NCI-H1694 treated with DMSO at 0.1 percent for 48 hours (cell line): ENCODE data around the gene PRKG2.
A peak's percentile ranks its signal among the peaks of the same experiment; 100 is the strongest.
"Not testable (repeated sequence)": the region's sequence is repeated elsewhere in the genome, so short reads cannot be mapped to it uniquely, and the experiment has no call there.

Experiments used
- DNase-seq: peaks from one replicate; lab custom pipeline; 2025; lab: John Stamatoyannopoulos, UW

PRKG2 gene, protein sequence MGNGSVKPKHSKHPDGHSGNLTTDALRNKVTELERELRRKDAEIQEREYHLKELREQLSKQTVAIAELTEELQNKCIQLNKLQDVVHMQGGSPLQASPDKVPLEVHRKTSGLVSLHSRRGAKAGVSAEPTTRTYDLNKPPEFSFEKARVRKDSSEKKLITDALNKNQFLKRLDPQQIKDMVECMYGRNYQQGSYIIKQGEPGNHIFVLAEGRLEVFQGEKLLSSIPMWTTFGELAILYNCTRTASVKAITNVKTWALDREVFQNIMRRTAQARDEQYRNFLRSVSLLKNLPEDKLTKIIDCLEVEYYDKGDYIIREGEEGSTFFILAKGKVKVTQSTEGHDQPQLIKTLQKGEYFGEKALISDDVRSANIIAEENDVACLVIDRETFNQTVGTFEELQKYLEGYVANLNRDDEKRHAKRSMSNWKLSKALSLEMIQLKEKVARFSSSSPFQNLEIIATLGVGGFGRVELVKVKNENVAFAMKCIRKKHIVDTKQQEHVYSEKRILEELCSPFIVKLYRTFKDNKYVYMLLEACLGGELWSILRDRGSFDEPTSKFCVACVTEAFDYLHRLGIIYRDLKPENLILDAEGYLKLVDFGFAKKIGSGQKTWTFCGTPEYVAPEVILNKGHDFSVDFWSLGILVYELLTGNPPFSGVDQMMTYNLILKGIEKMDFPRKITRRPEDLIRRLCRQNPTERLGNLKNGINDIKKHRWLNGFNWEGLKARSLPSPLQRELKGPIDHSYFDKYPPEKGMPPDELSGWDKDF

DNA sequence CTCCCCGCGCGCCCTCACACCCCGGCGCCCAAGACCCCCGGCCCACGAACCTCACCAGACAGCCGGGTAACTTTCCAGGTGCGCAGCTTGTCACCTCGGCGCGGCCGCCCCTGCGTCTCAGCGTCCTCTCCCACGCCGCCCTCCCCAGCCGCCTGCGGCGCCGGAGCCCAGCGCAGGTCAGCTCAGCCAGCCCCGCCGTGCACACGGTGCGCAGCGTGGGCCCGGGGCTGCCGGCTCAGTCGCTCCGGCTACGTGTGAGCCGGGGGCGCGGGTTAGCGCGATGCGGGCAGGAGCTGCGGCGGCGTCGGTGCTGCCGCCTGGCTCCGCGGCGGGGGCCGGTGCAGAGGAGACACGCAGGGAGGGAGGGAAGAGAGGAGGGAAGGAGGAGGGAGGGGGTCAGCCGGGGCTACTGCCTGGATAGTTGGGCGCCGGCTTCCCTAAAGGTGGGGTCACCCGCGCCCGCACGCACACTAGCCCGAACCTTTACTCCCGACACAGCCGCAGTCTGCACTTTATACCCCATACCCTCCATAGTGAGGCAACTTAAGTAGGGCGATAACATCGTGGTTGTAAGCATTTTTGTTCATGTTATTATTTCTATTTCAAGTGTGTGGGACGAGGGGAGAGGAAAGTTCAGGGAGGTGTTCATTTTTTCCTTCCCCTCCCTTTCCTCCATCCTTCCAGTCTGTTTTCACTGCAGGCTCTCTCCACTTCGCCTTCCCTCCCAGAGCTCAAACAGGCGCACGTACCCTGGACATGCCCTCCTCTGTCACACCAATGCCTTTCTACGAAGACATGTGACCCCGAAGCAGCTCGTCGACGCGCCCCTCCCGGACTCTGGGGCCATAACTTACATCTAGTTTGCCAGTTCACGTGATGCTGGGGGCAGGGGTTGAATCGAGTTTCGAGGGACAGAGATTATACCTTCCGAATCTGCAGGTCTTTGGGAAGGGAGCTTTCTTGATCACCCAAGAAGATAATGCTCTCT, at the start of gene PRKG2:
PRKG2 (minus strand) TSS at position 342 of the 988 bp plus-strand sequence. CDS start 10,175 bp downstream, outside the sequence.
- DNase-seq: peak; percentile 42

DNA sequence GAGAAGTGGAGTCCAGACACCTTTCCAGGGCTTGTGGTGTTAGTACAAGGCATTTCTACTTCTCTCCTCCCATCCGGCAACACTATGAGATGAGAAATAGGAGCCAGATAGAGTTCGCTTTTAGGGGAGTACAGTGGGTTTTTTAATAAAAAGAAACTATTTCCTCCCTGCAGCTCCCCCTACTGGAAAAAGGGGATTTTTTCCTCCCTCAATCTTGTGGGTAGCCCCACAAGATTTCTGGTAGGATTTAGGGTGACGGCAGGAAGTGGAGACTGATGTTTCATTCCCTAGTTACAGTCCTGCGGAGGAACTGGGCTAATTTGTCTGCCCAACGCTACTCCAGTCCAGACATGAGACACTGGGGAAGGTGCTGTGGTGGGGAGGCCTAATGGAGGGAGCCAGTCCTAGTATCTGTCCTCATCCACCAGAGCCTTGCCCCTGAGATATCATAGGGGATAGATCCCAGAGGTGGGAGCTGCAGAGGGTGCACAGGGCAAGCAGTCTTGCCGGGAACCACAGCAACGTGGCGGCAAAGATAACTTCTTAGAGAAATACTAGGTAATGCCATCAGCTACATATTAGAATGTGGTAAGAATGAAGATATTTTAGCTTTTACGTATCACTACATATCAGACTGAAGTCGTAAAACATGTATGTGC, 45.5 kb upstream of the PRKG2 start:
- DNase-seq: no peak

DNA sequence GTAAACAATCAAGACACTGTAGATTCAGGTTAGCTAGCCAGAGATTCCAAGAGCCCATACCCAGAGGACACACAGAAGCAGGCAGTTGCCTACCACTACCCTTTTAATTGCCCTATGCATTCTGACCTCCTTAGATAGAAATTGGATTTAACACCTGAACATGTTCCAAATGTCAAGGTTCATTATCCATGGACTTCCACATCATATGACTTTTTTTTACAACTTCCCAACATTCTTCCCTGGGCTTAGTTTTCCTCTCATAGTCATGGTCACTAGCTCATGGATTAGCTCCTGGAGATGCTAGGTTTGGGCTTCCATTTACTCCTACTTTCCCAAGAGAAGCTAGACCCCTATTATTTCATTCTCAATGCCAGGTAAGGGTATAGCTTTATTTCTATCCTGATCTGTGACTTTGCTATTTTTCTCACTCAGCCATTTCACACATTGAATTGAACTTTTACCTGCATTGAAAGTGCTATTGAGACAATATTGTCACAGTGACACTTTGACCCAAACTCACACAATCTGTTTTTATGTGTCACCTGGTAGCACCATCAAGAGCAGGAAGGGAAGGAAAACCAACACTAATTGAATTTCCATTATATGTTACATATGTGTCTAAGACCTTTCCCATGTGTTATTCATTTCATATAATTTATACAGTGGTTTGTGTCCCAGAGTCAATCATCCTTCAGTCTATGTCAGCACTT, 44.0 kb upstream of the PRKG2 start:
- DNase-seq: no peak

DNA sequence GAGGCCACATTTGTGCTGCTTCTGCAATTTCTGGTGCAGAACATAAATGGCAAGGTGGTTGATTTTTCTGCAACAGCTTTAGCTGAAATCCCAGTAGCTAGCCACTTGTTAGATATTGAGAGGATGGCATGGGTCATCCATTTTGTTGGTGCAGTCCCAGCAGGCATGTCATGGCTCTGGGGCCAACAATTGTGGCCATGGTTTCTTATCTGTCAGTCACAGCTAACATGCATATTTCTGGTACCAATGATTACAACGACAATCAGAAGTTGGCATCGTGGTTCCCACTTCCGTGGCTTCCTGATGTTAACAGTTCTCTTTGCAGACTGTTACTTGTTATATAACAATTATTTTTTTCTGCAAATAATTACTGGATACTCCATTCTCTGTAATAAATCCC, 42.8 kb upstream of the PRKG2 start:
- DNase-seq: no peak

DNA sequence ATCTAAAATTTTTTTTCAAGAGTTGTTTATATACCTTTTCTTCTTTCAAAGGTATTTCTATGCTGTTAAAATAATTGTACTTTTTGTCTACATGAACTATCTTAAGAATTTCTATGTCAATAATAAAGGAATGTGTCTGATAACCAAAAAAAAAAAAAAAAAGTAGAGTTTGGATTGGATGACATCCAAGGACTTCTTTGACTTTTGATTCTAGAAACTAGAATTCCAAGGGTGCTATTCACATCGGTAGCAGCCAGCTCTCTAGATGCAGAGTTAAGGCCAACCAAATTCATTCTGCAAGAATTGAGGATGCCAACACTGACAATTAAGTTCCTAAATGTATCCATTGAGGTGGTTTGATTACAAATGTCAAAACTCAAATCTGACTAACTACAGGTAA, 42.0 kb upstream of the PRKG2 start:
- DNase-seq: no peak

DNA sequence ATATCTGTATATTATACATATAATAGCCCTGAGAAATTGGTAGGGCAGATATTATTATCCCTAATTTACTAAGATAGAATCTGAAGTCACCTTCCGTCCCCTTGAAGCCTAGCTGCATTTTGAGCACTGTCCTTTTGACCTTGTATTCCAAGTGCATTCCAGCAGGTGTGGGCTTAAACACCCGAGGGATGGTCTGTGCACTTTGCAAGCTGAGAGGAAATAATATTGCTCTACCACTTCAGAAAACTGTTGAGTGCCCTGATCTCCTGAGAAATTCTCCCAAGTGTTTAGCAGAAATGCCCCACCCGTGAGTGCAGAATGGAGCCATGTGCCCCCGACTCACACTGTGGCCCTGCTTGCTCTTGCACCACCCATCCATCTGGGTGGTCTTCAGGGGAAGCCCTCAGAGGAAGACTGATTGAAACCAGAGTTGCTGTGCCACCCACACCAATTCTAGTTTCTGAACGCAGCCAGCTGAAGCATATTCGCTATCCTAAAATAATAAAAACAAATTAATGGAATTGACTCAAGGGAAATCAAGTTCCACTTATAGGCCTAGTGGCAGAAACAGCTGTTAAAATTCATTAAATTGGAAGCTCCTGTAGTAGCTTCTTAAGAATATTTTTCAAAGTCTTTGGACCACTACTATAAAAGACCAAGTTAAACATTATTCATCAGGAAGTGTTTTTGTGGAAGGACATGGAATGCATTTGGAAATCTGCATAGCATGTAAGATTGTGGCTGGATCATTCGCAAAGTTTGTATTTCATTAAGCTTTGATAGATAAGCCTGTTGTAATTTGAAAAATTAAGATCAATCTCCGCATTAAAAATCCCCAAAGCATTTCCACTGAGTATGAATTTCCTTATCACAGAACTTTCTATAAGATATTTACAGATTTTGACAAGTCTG, 41.3 kb upstream of the PRKG2 start:
- no peak for DNase-seq

DNA sequence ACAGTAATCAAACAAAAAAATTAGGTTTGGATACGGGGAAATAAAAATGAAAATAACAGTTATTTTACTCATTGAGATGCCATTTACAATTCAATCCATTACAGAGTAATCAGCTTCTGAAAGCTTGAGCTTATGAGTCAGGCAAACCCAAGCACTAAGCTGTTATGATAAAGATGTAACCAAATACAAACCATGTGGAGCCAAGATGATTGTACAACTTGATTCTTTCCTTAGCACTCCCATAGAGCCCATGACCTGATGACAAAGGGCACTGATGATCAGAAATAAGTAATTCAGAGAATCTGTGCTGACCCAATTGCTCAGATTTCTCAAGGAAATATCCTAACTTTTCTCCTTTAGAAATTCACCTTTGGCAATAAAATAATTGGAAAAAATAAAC, 40.5 kb upstream of the PRKG2 start:
- no peak for DNase-seq

DNA sequence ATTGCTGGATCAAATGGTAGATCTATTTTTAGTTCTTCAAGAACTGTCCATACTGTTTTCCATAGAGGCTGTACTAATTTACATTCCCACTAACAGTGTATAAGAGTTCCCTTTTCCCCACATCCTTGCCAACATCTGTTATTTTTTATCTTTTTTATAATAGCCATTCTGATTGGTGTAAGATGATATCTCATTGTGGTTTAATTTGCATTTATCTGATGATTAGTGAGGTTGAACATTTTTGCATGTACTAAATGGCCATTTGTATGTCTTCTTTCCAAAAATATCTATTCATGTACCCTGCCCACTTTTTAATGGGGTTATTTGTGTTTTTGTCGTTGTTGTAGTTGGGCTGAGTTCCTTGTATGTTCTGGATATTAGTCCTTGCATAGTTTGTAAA, 35.4 kb upstream of the PRKG2 start:
- DNase-seq: no peak

DNA sequence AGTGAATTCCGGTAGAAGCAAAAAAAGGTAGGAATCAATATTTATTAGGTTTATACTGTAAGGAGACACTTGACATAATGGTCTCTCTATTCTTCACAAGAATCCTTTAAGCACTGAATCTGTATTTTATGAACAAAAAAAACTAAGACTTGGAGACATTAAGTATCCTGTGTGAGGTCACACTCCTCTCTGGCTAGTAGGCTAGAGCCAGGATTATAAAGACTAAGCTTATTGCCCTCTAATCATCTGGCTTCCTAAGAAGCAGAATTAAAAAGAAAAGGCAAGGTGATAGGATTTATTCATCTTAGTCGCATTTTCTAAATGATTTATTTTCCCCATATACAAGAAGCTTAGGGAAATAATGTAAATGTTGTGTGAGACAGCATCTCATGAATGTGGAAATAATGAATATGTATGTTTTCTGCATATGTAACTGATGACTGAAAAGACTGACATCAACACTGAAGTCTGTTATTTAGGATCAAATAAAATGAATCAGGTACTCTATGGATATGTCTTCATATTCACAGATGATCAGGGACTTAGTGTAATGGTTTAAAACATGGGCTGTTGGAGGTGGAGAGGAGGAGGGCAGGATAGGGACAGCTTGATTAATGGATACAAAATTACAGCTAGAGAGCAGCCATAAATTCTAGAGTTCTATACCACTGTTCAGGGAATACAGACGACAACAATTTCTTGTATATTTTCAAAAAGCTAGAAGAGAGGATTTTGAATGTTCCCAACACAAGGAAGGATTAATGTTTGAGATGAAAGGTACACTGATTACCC, 30.4 kb upstream of the PRKG2 start:
- DNase-seq: no peak

DNA sequence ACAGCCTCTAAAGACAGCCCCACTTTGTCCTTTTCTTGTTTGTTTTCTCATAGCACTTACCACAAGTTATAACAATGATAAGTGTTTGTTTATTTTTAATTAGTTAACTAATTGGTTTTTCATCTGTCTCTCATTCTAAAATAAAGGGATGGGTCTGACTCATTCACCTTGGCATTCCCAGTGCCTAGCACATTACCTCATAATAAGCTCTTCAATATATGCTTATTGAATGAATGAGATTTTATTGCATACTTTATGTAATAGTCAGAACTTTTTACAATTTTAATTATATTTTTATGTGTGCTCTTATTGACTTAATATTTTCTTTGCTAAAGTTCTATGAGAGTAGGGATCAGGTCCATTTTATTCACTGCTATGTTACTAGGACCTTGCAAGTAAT, 22.8 kb upstream of the PRKG2 start:
- no peak for DNase-seq

DNA sequence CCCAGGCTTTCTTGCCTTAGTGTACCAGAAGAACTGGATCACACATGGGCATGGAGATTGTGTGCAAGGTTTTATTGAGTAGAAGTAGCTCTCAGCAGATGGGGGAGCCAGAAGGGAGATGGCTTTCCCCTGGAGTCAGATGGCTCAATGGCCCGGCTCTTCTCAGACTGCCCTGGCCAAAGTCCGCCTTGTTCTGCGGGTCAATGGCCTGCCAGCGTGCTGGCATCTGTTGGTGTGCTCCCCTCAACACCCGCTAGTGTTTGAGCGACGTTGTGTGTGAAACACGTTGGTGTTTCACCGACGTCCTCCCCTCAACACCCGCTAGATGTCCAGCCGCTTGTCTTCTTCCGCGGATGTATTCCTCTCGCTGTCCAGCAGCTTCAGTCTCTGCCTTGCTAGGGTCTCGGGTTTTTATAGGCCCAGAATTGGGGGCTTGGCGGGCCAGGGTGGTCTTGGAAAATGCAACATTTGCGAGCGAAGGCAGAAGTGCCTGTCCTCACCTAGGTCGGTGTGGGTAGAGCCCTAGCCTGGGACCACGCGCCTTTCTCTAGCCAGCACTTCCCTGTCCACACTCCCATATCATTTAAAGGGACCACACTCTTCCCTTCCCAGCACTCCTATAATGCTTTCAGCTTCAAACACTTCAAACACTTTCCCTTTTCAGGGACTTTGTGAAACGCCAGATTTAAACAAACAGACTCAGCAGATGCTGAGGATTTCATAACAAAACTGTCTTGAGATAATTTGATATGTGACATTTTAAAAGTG, 21.1 kb upstream of the PRKG2 start:
- no peak for DNase-seq

DNA sequence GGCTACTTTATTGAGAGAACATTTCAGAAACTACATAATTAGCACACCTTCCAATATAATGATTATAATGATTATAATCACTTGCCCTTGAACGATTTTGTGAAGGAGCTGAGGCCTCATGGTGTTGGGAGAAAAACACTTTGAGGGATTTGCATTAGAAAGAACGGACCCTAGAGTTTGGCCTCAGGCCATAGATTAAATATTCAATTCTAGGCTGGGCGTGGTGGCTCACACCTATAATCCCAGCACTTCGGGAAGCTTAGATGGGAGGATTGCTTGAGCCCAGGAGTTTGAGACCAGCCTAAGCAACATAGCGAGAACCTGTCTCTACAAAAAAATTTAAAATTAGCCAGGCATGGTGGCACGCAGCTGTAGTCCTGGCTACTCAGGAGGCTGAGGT, 12.9 kb upstream of the PRKG2 start:
- DNase-seq: no peak

DNA sequence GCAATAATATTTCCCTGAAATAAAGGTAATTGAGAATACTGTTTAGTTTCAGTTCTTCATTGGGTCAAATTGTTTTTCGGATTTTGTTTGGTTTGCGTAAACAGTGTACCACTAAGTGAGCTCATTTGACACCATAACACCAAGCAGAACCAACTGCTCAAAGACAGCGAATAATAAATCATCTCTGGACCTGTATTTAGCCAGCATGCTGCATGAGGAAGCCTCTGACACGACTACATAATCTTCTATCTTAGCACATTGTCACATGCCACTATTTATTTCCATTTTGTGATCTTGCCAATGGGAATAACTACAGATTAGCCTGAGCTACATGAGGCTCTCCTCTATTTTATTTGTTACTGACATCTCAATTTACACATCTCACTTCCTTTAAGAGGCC, 12.1 kb upstream of the PRKG2 start:
- DNase-seq: no peak

DNA sequence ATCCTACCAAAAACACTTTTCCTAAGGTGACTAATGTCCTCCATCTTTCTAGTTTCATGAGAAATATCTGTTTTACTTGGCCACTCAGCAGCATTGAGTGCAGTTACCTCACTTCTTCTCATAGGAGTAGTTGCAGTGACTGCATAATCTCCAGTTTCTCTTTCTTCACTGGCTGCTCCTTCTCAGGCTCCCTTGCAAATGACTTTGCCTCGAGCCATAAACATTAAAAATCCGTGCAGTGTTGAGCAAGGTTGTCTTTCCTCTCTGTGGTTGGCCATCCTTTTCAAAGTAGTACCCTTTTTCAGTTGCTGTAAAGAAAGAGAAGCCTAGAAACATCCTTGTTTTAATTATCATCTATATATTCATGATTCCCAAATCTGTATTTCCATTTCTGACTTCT, 10.2 kb upstream of the PRKG2 start:
- no peak for DNase-seq

DNA sequence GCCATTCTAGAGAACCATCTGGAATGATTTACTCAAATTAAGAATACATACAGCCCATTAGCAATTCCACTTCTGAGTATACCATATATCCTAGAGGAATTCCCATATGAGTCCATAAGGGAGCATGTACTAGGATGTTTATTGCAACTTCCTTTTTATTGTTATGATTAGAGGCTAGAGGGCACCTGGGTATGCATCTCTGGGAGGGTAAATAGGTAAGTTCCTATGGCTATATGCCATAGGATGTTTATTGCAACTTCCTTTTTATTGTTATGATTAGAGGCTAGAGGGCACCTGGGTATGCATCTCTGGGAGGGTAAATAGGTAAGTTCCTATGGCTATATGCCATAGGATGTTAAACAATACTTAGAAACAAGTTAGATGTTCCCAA, 7.1 kb upstream of the PRKG2 start:
- not testable (repeated sequence) for DNase-seq

DNA sequence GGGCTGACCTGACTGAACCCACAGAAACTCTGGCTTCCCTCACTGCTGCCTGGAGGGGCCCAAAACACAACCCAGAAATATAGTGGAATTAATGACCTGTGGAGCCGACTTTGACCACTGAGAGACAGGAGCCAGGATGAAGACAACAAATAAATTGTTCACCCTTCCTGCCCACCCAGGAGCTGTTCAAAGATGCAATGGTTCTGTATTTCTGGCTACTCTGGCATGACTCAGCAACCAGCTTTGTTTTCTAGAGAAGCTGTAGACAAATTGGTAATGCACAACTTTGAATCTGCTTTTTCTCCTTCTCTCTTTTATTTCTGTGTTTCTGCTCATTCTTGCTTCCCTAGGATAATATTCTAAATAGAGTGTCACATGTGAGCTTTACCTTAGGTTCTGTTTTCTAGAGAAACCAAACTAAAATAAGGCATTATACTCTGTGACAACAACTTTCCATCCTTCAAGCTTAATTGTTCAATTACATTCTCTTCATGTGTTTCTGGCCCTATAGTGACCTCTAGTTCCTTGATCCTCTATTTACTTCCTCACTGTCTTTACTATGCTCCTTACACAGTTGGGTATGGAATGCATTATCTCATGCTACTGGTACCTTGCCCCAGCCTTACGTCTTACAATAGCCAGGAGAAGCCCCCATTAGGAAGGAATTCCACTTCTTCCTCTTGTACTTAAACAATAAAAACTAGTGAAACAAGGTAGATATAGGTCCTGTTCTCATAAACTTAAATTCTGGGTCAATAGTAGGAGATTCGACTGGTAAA, 6.5 kb upstream of the PRKG2 start:
- no peak for DNase-seq

DNA sequence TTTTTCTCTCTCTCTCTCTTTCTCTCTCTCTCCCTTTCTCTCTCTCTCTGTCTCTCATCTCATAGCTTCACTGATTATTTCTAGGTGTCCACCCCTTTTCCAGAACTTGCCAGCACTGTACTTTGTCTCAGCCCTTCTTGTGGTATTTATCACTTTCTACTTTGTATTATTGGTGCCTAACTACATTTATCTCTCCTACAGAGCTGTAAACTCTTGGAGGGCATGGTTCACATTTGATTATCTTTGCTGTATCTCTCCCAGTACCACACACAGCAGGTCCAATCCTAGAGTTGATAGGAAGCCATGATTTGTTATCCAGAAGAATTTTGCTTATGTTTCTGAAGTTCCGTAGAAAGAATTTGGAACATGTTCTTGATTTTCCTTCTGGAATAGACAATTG, 5.2 kb upstream of the PRKG2 start:
- DNase-seq: no peak

DNA sequence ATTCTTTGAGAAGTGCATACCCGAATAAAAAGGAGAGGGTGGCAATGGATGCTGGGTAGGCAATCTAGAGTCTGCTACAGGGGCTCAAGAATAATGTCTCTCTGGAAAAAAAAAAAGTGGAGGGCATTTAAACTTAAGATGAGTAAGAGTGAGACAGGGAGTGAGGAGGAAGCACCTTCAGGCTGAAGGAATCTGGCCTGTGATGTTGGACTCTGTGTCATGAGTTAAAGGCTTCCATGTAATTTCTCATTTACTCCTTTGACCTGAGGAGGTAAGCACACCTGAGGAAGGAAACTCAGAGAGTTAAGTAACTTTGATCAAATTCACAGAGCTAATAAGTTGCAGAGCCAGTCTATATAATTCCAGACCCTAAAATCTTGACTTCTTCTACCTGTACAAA, 3.2 kb upstream of the PRKG2 start:
- DNase-seq: no peak
